Kidney epithelial cell (primary cell): Measurements from ENCODE around the gene NAV2. TPM values are rescaled to one million over a fixed set of nuclear protein-coding genes. Genes with fewer than 3 reads are reported as not detected.

Experiments
- DNase-seq: peaks from one replicate; pipeline ENCODE4 v3.0.0-alpha.2; 2010; ENCODE audit warnings: low read depth
- H3K27me3 ChIP-seq: 2 replicates; pipeline ENCODE4 v1.6.0; 2011; ENCODE audit warnings: low read length; ENCODE audit not compliant: control insufficient read depth, insufficient read depth
- H3K36me3 ChIP-seq: 2 replicates; pipeline ENCODE4 v1.5.1; 2011; ENCODE audit warnings: low read length; ENCODE audit not compliant: control insufficient read depth, insufficient read depth
- H3K4me3 ChIP-seq: 2 replicates; pipeline ENCODE4 v1.5.1; 2011; ENCODE audit warnings: low read depth, mild to moderate bottlenecking, control low read depth, low read length
- CTCF ChIP-seq: IDR thresholded peaks from 2 replicates; pipeline ENCODE4 v1.5.1; 2011; ENCODE audit warnings: mild to moderate bottlenecking, moderate library complexity, low read length, control low read depth, inconsistent platforms; ENCODE audit not compliant: insufficient read depth, poor library complexity, severe bottlenecking
- total RNA-seq: library from RNA; depleted of rRNA; stranded (reverse); fragments of >200 nt; gene quantifications from 2 replicates; pipeline ENCODE4 v1.2.3, GENCODE V29; 2015

NAV2 gene
- total RNA-seq, 1 donor from 2014 or later, result 41.5 TPM

- no peaks in the 10 kb centered on the region for H3K27me3 ChIP-seq
- no peak for DNase-seq
- no peak overlapping the region for H3K4me3 ChIP-seq
- peaks cover 2% of the 10 kb centered on the region for H3K36me3 ChIP-seq
- no peak for TF ChIP-seq CTCF
These were observed 134.1 kb downstream of the NAV2 start for GRCh38 chr11:19846654-19847305.

DNA sequence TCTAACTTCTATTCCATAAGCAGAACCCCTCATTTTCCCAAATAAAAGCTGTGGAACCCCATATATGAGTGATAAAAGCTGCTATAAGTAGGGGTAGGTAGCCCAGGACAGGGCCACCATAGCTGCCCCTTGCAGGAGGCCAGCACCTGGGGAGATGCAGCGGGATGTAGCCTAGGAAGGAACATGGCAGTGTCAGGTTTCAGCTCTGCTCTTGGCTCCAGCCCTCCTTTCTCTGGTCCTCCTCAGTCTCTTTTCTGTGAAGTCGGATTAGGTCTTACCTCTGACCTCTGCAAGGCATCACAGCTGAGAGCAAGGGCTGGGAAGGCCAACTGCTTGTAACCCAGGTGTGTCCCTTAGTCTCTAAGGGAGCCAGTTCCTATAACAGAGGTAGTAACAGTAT, 135.6 kb downstream of the NAV2 start:
- no peak for TF ChIP-seq CTCF
- no peak overlapping the region for H3K4me3 ChIP-seq
- no peak for DNase-seq
- peaks cover 2% of the 10 kb centered on the region for H3K36me3 ChIP-seq
- H3K27me3 ChIP-seq, result no peaks in the 10 kb centered on the region

GRCh38 chr11:19849107-19849789, 136.6 kb downstream of the NAV2 start:
- Histone ChIP-seq H3K36me3 (peaks cover 2% of the 10 kb centered on the region), H3K4me3 (no peak overlapping the region), H3K27me3 (no peaks in the 10 kb centered on the region)
- no peak for TF ChIP-seq CTCF
- DNase-seq, result no peak

DNA sequence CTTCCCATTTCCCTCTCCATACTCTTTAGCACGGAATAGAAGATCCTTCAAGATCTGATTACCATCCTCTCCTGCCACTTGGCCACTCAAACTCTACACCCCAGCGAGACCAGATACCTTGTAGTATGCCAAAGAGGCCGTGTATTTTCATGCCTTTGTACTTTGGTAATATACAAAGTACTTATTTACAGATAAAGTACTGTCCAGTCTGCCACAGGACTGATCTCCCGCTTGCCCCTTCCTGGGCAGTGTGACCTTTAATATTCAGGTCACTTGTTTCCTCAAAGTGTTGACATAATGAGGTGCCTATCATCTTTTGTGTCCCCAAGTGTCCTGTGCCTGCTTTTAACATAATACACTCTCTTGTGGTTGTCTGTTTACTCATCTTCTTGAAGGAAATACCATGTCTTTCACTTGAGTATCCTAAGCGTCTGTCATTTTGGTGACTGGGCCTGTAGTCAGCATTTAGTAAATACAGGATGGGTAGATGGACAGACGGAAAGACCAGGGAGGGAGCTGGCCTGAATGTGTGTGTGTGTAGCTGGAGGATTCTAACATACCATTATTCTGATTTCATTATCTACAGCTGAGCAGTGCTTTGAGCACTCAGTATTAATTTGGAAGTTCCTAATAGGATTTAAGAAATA, 137.4 kb downstream of the NAV2 start:
- Histone ChIP-seq H3K36me3 (peaks cover 2% of the 10 kb centered on the region), H3K27me3 (no peaks in the 10 kb centered on the region), H3K4me3 (no peak overlapping the region)
- no peak for DNase-seq
- TF ChIP-seq CTCF, result no peak

DNA sequence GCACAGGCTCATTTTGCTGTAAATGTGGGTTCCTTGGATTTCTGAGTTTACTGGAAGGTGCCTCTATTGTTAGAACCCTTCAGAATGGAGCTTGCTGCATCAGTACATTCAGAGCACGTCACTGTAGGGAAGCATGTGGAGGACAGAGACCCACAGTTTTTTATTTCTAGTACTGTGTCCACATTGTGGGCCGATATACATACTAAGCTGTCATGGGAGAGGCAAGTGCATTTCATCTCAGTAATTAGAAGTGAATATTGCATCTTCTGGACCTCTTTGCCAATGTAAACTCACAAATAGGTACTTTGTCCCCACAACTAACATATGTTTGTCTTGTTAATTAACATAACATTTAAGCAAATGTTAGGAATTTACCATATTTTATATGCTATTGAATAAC, 139.7 kb downstream of the NAV2 start:
- DNase-seq, result no peak
- no peak overlapping the region for H3K4me3 ChIP-seq
- no peaks in the 10 kb centered on the region for H3K27me3 ChIP-seq
- TF ChIP-seq CTCF, result no peak
- H3K36me3 ChIP-seq, result no peaks in the 10 kb centered on the region

DNA sequence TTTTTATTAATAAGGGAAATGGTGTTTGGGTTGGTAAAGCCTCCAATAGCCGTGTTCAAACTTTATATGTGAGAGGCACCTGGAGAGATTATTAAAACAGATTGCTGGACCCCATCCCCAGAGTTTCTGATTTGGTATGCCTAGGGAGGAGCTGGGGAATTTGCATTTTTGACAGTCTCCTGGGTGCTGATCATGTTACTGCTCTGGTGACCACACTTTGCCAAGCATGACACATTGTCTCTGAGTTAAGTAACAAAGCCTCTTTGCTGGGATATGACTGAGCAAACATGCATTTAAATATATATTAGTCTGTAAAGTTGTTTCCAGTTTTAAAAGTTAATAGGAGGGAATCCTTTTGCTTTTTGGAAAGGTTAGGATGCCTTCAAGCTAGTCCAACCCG, 140.4 kb downstream of the NAV2 start:
- Histone ChIP-seq H3K27me3 (no peaks in the 10 kb centered on the region), H3K36me3 (no peaks in the 10 kb centered on the region), H3K4me3 (no peak overlapping the region)
- TF ChIP-seq CTCF, result no peak
- DNase-seq, result no peak
